NB4 (cell line): ENCODE results near the gene MSL3.

Source experiments
- CTCF ChIP-seq: IDR thresholded peaks from one replicate; pipeline ENCODE4 v1.5.1; 2012; ENCODE audit warnings: low read depth, low read length
- POLR2A ChIP-seq: IDR thresholded peaks from 2 replicates; pipeline ENCODE4 v1.6.1; 2011; ENCODE audit warnings: mild to moderate bottlenecking; ENCODE audit not compliant: insufficient read length; ENCODE audit errors: extremely low read depth

- no peak for TF ChIP-seq CTCF
- no peak for TF ChIP-seq POLR2A
Observed at GRCh38 chrX:11791090-11791489, 33.1 kb downstream of the MSL3 start.
